HepG2 (cell line): ENCODE measurements around the gene REEP6. TPM values are rescaled to one million over a fixed set of nuclear protein-coding genes. Genes with fewer than 3 reads are reported as not detected.
A peak's percentile ranks its signal among the peaks of the same experiment; 100 is the strongest.

Experiments used
- CBX1 ChIP-seq: IDR thresholded peaks from one replicate; pipeline ENCODE4 v1.6.1; 2016; ENCODE audit warnings: antibody characterized with exemption, low read depth
- HNRNPK ChIP-seq: fragments of 200-400 bp; formaldehyde crosslinking; IDR thresholded peaks from 2 replicates; pipeline ENCODE4 v1.6.1; 2018; ENCODE audit warnings: low read length, low read depth, moderate library complexity, mild to moderate bottlenecking; ENCODE audit not compliant: poor library complexity, severe bottlenecking
- MAF1 ChIP-seq: sonication (generic); formaldehyde crosslinking; IDR thresholded peaks from 2 replicates; pipeline ENCODE4 v1.5.0; 2020; ENCODE audit warnings: missing genetic modification reagents, borderline replicate concordance
- MXD4 ChIP-seq: IDR thresholded peaks from 2 replicates; pipeline ENCODE4 v1.6.1; 2016; ENCODE audit warnings: mild to moderate bottlenecking, missing biosample characterization, missing genetic modification reagents
- POLR2AphosphoS5 ChIP-seq: IDR thresholded peaks from 2 replicates; pipeline ENCODE4 v1.6.1; 2012; ENCODE audit warnings: low read depth, low read length
- PPARG ChIP-seq: conservative IDR thresholded peaks from 2 replicates; pipeline ENCODE4 v1.6.1; 2016; ENCODE audit warnings: missing biosample characterization, missing genetic modification reagents
- TAF1 ChIP-seq: sonication (generic); formaldehyde crosslinking; IDR thresholded peaks from 2 replicates; pipeline ENCODE4 v1.4.0; 2020; ENCODE audit warnings: missing genetic modification reagents
- TCF7L2 ChIP-seq: IDR thresholded peaks from 2 replicates; pipeline ENCODE4 v1.6.1; 2011; ENCODE audit warnings: mild to moderate bottlenecking, low read depth, low read length, moderate library complexity
- ZMYM3 ChIP-seq: sonication (generic); formaldehyde crosslinking; IDR thresholded peaks from 2 replicates; pipeline ENCODE4 v1.5.1; 2020; ENCODE audit warnings: mild to moderate bottlenecking, missing genetic modification reagents
- ZNF383 ChIP-seq: sonication (generic); formaldehyde crosslinking; IDR thresholded peaks from 2 replicates; pipeline ENCODE4 v1.4.0; 2020; ENCODE audit warnings: missing genetic modification reagents, mild to moderate bottlenecking, borderline replicate concordance
- ZNF546 ChIP-seq: sonication (generic); formaldehyde crosslinking; conservative IDR thresholded peaks from 2 replicates; pipeline ENCODE4 v1.8.1; 2023; ENCODE audit warnings: mild to moderate bottlenecking, missing genetic modification reagents
- ZNF558 ChIP-seq: sonication (generic); formaldehyde crosslinking; IDR thresholded peaks from 2 replicates; pipeline ENCODE4 v1.9.0; 2022; ENCODE audit warnings: mild to moderate bottlenecking, missing genetic modification reagents, borderline replicate concordance
- ZNF672 ChIP-seq: sonication (generic); formaldehyde crosslinking; IDR thresholded peaks from 2 replicates; pipeline ENCODE4 v1.8.1; 2022; ENCODE audit warnings: missing genetic modification reagents
- polyA plus RNA-seq, 8 experiments: library from polyadenylated mRNA; depleted of rRNA in 3 of 8; stranded (reverse) in 7 of 8; unstranded in 1 of 8; fragments of >200 nt; fragmentation: Illumina TruSeq in 4 of 8; extraction: Trizol in 4 of 8; gene quantifications; 2 replicates each; pipeline versions ENCODE4 v1.2.1 to v1.2.3, GENCODE V29; 2011 to 2016; ENCODE audit warnings: low read depth in 4 of 8, missing spikeins in 1 of 8, mixed read lengths in 1 of 8; ENCODE audit not compliant: insufficient read depth in 1 of 8
- total RNA-seq, 5 experiments: library from RNA; depleted of rRNA; stranded (reverse); fragments of >200 nt; fragmentation: Illumina TruSeq; extraction: Trizol; gene quantifications; 2 replicates each; pipeline ENCODE4 v1.2.3, GENCODE V29; 2016; ENCODE audit warnings: low read depth in 1 of 5
- TF ChIP-seq, protein P1 (sequence below): sonication (generic); formaldehyde crosslinking; IDR thresholded peaks from 2 replicates; pipeline ENCODE4 v1.8.0; 2022; ENCODE audit warnings: mild to moderate bottlenecking, missing genetic modification reagents, moderate library complexity
- TF ChIP-seq, protein P2 (sequence below): sonication (generic); formaldehyde crosslinking; conservative IDR thresholded peaks from 2 replicates; pipeline ENCODE4 v1.4.0; 2020; ENCODE audit warnings: missing genetic modification reagents
- TF ChIP-seq, protein P3 (sequence below): sonication (generic); formaldehyde crosslinking; IDR thresholded peaks from 2 replicates; pipeline ENCODE4 v1.8.1; 2022; ENCODE audit warnings: mild to moderate bottlenecking, missing genetic modification reagents
- TF ChIP-seq, protein P4 (sequence below): sonication (generic); formaldehyde crosslinking; IDR thresholded peaks from 2 replicates; pipeline ENCODE4 v1.8.0; 2022; ENCODE audit warnings: missing genetic modification reagents, mild to moderate bottlenecking, moderate library complexity, borderline replicate concordance
- TF ChIP-seq, protein P5 (sequence below): sonication (generic); formaldehyde crosslinking; IDR thresholded peaks from 2 replicates; pipeline ENCODE4 v1.9.0; 2021; ENCODE audit warnings: mild to moderate bottlenecking, missing genetic modification reagents

Gene REEP6
- total and polyA plus RNA-seq, 2 of the 13 experiments (the other 11 are each of a cell fraction or from before 2014, with no cell fraction given), result 10.0 to 28.8 TPM

DNA sequence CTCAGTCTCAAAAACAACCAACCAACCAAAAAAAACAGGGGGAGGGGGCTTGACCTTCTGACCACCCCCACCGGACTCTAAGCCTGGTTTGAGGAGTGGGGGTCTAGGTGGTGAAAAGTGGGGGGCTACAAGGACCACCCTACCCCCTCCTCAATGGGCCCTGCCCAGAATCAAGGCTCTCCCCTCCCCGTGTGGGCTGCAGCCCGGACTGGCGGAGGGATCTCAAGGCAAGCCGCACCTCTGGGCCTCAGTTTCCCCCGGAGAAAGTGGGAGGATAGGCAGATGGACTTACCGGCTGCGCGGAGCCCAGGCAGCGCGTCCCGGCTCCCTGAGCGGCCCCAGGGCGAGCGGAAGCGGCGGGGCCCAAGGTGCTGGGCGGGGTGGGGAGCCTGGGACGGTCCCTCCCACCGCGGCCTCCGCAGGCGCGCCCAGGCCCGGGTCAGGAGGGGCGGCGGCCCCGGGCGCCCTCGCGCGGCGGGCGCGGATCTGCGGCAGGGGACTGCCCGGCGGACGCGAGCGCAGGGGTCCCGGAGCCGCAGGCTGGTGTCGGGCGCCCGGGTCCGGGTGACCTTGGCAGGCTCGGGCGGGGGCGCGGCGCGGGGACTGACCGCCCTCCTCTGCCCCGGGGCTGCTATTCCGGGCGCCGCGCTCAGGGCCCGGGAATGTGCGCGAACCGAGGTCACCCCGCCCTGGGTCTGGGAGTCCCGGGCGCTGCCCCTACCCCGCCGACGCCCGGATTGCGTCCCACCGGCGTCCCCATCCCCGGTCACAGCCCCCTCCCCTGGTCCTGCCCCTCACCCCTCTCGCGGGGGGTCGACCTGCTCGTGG is 21.9 kb downstream of the REEP6 start, which contains the start of gene ADAMTSL5 (continued):
- TF ChIP-seq ZNF383 (no peak), POLR2AphosphoS5 (no peak), TAF1 (CRISPR knock-in tag) (no peak), PPARG (no peak), HNRNPK (no peak), ZNF672 (CRISPR knock-in tag) (peak; percentile 100), MAF1 (CRISPR knock-in tag) (no peak), ZNF558 (no peak), CBX1 (no peak), MXD4 (CRISPR knock-in tag) (no peak), TCF7L2 (no peak), ZMYM3 (CRISPR knock-in tag) (peak; percentile 99), ZNF546 (CRISPR knock-in tag) (no peak)
- TF ChIP-seq, protein P1, sequence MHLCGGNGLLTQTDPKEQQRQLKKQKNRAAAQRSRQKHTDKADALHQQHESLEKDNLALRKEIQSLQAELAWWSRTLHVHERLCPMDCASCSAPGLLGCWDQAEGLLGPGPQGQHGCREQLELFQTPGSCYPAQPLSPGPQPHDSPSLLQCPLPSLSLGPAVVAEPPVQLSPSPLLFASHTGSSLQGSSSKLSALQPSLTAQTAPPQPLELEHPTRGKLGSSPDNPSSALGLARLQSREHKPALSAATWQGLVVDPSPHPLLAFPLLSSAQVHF, result no peak
- TF ChIP-seq, protein P2, sequence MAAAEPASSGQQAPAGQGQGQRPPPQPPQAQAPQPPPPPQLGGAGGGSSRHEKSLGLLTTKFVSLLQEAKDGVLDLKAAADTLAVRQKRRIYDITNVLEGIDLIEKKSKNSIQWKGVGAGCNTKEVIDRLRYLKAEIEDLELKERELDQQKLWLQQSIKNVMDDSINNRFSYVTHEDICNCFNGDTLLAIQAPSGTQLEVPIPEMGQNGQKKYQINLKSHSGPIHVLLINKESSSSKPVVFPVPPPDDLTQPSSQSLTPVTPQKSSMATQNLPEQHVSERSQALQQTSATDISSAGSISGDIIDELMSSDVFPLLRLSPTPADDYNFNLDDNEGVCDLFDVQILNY (CRISPR knock-in tag), result no peak
- TF ChIP-seq, protein P3, sequence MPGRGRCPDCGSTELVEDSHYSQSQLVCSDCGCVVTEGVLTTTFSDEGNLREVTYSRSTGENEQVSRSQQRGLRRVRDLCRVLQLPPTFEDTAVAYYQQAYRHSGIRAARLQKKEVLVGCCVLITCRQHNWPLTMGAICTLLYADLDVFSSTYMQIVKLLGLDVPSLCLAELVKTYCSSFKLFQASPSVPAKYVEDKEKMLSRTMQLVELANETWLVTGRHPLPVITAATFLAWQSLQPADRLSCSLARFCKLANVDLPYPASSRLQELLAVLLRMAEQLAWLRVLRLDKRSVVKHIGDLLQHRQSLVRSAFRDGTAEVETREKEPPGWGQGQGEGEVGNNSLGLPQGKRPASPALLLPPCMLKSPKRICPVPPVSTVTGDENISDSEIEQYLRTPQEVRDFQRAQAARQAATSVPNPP (CRISPR knock-in tag), result no peak
- TF ChIP-seq, protein P4, sequence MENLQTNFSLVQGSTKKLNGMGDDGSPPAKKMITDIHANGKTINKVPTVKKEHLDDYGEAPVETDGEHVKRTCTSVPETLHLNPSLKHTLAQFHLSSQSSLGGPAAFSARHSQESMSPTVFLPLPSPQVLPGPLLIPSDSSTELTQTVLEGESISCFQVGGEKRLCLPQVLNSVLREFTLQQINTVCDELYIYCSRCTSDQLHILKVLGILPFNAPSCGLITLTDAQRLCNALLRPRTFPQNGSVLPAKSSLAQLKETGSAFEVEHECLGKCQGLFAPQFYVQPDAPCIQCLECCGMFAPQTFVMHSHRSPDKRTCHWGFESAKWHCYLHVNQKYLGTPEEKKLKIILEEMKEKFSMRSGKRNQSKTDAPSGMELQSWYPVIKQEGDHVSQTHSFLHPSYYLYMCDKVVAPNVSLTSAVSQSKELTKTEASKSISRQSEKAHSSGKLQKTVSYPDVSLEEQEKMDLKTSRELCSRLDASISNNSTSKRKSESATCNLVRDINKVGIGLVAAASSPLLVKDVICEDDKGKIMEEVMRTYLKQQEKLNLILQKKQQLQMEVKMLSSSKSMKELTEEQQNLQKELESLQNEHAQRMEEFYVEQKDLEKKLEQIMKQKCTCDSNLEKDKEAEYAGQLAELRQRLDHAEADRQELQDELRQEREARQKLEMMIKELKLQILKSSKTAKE, result no peak
- TF ChIP-seq, protein P5, sequence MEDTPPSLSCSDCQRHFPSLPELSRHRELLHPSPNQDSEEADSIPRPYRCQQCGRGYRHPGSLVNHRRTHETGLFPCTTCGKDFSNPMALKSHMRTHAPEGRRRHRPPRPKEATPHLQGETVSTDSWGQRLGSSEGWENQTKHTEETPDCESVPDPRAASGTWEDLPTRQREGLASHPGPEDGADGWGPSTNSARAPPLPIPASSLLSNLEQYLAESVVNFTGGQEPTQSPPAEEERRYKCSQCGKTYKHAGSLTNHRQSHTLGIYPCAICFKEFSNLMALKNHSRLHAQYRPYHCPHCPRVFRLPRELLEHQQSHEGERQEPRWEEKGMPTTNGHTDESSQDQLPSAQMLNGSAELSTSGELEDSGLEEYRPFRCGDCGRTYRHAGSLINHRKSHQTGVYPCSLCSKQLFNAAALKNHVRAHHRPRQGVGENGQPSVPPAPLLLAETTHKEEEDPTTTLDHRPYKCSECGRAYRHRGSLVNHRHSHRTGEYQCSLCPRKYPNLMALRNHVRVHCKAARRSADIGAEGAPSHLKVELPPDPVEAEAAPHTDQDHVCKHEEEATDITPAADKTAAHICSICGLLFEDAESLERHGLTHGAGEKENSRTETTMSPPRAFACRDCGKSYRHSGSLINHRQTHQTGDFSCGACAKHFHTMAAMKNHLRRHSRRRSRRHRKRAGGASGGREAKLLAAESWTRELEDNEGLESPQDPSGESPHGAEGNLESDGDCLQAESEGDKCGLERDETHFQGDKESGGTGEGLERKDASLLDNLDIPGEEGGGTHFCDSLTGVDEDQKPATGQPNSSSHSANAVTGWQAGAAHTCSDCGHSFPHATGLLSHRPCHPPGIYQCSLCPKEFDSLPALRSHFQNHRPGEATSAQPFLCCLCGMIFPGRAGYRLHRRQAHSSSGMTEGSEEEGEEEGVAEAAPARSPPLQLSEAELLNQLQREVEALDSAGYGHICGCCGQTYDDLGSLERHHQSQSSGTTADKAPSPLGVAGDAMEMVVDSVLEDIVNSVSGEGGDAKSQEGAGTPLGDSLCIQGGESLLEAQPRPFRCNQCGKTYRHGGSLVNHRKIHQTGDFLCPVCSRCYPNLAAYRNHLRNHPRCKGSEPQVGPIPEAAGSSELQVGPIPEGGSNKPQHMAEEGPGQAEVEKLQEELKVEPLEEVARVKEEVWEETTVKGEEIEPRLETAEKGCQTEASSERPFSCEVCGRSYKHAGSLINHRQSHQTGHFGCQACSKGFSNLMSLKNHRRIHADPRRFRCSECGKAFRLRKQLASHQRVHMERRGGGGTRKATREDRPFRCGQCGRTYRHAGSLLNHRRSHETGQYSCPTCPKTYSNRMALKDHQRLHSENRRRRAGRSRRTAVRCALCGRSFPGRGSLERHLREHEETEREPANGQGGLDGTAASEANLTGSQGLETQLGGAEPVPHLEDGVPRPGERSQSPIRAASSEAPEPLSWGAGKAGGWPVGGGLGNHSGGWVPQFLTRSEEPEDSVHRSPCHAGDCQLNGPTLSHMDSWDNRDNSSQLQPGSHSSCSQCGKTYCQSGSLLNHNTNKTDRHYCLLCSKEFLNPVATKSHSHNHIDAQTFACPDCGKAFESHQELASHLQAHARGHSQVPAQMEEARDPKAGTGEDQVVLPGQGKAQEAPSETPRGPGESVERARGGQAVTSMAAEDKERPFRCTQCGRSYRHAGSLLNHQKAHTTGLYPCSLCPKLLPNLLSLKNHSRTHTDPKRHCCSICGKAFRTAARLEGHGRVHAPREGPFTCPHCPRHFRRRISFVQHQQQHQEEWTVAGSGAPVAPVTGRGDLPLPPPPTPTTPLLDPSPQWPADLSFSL (CRISPR knock-in tag), result no peak
